HG02970 (cell line): ENCODE data around the gene C1orf167.
"Not testable (repeated sequence)": the region's sequence is repeated elsewhere in the genome, so short reads cannot be mapped to it uniquely, and the experiment has no call there.

Experiments used
- ATAC-seq: cut with Tn5 transposase; IDR thresholded peaks from one replicate; pipeline ENCODE4 v1.9.1; 2021; ENCODE audit warnings: mild to moderate bottlenecking, moderate library complexity, moderate number of reproducible peaks; ENCODE audit not compliant: unreplicated experiment, low FRiP score

Gene C1orf167

GRCh38 chr1:11799099-11799498 is 37.1 kb downstream of the C1orf167 start:
- ATAC-seq: no peak

- no peak for ATAC-seq
These were observed 37.9 kb downstream of the C1orf167 start for GRCh38 chr1:11799896-11800295.

- ATAC-seq: no peak
These were observed 38.4 kb downstream of the C1orf167 start for GRCh38 chr1:11800391-11800755.

- no peak for ATAC-seq
These were observed 38.9 kb downstream of the C1orf167 start for GRCh38 chr1:11800756-11801433.

- ATAC-seq: no peak
These were observed 40.6 kb downstream of the C1orf167 start for GRCh38 chr1:11802616-11802972.

- ATAC-seq: no peak
These were observed 41.2 kb downstream of the C1orf167 start for GRCh38 chr1:11802973-11803885.

- ATAC-seq: not testable (repeated sequence)
These were observed 42.1 kb downstream of the C1orf167 start for GRCh38 chr1:11803924-11804665.

- no peak for ATAC-seq
These were observed 42.9 kb downstream of the C1orf167 start for GRCh38 chr1:11804666-11805421.

- peak; percentile 87 for ATAC-seq
These were observed 43.7 kb downstream of the C1orf167 start, which contains the start of the genes CLCN6 and MTHFR for GRCh38 chr1:11805422-11806306. Gene CLCN6, plus strand, starts transcription at chr1:11806191. Its CDS starts 72 bp downstream, at chr1:11806263. Gene MTHFR, minus strand, starts transcription at chr1:11805964. Its CDS starts 2,848 bp downstream, at chr1:11803116.

- ATAC-seq: peak; percentile 38
These were observed 44.4 kb downstream of the C1orf167 start for GRCh38 chr1:11806307-11806936.

GRCh38 chr1:11807133-11807532 is 45.1 kb downstream of the C1orf167 start:
- ATAC-seq: no peak

GRCh38 chr1:11813021-11813420 is 51.0 kb downstream of the C1orf167 start:
- ATAC-seq: no peak

- no peak for ATAC-seq
These were observed 55.2 kb downstream of the C1orf167 start for GRCh38 chr1:11817192-11817591.

- no peak for ATAC-seq
These were observed 60.1 kb downstream of the C1orf167 start for GRCh38 chr1:11822091-11822490.

GRCh38 chr1:11823366-11824137 is 61.6 kb downstream of the C1orf167 start:
- no peak for ATAC-seq

- ATAC-seq: no peak
These were observed 63.1 kb downstream of the C1orf167 start for GRCh38 chr1:11825131-11825530.

GRCh38 chr1:11826946-11827345 is 65.0 kb downstream of the C1orf167 start:
- ATAC-seq: no peak

- ATAC-seq: no peak
These were observed 66.5 kb downstream of the C1orf167 start for GRCh38 chr1:11828511-11828910.
